NCI-H524 (cell line): ENCODE results near the gene NAT10.

ENCODE experiments used
- DNase-seq, 2 experiments: peaks; one replicate each; lab custom pipeline; 2025; lab: John Stamatoyannopoulos, UW

Gene NAT10

DNA sequence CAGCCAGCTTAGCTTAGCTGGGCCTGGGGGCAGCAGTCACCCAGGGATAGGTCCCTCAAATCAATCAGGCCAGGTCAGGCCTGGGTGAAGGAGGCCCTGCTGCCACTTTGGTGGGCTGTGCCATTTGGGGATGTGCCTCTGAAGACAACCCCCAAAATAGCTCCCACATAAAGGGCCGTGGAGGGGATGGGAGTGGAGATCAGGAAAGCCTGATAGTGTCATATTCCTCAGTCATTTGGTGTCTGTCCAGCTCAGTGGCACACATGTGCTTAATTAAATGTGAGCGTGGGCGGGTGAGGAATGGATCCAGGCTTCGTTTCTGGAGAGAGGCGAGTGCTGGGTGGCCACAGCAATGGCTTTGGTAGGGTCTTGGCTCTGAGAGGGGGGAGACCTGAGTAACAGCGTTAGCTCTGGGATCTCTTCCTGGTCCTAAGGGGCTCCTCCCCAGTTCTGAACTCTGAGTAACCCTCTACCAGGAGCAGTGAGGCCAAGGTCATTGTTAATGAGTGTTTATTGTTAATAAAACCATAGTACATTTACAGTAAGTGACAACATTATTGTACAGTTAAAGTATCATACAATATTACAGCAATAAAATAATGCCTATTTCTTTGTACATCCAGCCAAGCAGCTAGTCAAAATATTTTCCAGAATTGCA, 45.2 kb downstream of the NAT10 start:
- DNase-seq = no peak

DNA sequence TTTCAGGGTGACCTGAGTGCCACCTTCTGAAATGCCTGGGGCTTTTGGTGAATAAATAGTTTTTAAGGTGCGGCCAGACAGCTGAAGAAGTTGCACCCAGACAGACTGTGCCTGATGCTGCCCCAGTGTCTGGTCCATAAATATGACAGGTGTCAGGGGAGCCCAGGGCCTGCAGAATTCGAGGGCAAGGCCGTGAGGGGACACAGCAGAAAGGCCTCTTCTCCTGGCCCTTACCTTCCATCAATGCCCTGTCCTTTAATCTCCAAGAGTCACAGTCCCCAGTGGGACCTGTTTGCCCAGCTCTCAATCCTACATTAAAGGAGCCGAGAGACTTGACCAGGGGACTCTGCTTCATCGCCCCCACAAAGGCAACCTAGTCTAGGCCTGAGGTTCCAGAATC, 45.7 kb downstream of the NAT10 start:
- no peak for DNase-seq

DNA sequence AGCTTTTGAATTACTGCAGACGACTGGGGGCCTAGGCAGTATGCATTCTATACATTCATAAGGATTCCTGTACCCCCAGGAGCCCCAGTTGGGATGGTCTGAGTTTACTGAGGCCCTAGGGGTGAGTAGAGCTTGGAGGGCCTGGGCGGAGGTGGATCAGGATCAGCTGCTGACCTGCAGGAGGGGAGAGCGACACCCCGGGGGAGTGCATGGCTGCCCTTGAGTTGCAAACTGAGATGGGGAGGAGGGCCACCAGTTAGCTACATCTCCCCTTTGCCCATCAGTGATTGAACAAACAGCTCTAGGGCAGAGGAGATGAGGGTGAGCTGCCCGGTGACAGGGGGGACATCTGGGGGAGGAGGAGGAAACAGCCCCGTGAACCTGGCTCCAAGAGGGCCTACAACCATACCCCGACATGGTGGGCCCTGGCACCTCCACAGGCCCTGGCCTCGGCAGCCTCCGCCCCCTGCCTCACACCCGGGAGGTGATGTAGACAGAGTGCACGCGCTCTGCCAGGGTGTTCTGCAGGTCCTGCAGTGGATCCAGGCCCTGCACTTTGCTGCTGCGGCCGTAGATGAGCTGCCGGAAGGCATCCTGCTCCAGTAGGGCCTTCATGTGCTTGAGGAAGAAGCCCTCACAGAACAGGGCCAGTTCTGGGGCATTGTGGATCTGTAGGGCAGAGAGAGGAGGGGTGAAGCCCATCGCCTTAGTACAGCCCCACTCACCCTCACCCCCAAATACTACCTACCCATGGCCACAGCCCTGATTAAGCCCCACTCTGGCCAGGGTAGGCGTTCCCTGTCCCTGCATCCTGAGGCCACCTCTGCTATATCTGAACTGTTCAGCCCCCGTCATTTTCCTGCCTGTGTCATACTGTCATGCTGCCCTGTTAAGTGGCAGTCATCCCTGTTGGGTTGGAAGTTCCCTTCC, 46.8 kb downstream of the NAT10 start:
- no peak for DNase-seq

DNA sequence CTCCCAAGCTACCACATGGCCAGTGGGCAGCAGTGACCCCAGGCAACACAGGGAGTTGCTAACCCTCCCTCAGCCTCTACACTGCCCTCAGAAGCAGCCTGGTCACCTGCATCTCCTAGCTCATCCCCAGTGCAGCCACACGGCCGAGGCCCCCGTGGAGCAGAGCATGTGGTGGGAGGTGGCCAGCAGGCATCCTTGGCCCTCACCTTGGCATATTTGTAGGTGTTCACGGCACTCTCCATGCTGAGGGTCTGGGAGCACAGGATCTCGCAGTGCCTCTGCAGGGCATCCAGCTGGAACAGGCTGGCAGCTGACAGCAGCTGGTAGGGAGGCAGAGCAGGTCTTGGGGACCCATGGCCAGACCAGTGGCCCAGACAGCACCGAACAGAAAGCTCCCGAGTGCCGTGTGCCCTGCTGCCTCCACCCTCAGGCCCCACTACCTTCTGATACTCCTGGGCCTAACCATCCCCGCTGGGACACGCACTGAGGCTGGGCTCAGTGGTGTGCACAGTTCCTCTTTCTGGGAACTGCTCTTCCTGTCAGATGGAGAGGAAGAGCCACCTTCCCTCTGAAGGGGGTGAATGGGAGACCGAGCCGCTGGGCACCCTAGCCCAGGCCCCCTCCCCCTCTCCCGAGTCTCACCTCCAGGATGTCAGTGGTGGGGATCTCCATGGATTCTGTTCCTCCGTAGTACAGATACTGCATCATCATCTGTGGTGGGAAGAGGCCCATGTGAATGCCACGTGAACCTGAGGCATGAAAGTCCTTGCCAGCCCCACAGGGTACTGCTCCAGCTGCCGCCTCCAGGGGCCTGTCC, 48.8 kb downstream of the NAT10 start:
- DNase-seq = no peak

DNA sequence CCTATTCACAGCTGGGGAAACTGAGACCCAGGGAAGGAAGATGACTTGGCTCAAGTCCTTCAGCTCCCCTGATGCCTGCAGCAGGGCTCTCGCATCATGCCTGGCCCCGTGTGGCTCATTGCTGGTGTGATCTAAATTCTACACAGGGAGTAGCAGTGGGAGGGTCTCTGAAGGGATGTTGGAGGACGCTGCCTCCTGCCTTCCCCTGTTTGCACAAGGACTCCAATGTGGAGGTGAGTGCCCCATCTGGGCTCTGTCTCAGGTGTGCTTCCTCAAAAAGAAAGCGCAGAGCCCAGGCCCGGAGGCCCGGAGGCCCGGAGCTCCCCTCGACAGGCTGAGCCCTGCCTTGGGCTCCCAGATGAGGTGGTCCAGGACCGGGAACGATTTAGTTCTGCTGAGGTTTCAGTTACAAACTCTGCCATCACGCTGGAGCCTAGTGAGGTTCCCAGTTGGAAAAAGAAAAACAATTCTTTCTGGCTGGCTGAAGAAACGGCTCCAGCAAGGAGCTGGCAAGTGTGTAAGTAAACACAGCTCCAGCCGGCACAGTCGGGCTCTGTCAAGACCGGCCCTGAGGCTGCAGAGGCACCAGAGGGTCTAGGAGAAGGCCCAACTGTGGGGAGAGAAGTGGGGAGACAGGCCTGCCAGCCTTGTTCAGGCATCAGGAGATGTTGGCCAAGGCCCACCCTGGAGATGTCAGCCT, 49.8 kb downstream of the NAT10 start:
- DNase-seq = no peak

DNA sequence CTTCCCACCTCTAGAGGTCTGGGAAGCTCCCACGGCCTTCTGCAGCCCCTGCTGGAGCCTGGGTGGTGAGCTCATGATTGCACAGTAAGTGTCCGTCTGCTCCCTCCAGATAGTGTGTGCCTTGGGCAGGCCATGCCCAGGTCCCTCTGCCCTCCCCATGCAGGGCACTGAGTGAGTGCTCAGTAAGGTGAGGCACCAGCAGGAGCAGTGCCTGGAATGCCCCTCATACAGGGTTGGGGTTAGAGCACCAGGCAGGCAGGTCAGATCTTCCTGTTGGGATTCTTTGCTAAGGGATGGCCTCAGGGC, 50.3 kb downstream of the NAT10 start:
- DNase-seq = no peak

DNA sequence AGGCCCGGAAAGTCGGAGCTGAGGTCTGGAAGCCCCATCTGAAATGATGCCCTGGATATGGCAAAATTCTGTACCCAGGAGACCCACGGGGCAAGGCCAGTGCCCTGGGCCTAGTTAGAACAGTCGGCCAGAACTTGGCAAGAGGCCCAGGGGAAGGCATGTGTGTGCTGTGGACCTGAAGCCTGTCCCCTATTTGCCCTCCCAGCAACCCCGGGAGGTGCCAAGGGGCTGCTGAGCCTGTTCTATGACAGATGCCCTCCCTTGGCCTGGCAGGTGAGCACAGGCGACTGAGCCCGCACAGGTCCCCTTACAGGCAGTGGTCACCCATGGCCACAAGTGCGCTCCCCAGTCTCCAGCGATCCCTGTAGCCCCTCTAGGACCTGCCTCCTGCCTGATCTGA, 51.7 kb downstream of the NAT10 start:
- no peak for DNase-seq

DNA sequence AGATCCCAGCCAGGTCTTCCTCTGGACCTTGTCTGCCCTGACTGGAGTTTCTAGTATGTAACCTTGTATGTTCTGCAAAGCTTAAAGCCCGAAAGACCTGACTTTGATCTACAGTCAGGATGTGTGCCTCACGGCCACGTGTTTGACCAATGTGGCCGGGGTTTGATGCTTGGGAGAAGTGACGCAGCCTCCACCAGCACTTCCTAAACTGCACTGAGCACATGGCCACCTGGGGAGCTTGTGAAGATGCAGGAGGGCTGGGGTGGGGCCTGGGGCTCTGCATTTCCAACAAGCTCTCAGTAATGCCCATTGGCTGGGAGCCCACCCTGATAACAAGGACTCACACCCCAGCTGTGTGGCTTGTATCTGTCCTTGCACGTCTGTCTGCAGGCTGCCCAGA, 53.2 kb downstream of the NAT10 start:
- DNase-seq = no peak

DNA sequence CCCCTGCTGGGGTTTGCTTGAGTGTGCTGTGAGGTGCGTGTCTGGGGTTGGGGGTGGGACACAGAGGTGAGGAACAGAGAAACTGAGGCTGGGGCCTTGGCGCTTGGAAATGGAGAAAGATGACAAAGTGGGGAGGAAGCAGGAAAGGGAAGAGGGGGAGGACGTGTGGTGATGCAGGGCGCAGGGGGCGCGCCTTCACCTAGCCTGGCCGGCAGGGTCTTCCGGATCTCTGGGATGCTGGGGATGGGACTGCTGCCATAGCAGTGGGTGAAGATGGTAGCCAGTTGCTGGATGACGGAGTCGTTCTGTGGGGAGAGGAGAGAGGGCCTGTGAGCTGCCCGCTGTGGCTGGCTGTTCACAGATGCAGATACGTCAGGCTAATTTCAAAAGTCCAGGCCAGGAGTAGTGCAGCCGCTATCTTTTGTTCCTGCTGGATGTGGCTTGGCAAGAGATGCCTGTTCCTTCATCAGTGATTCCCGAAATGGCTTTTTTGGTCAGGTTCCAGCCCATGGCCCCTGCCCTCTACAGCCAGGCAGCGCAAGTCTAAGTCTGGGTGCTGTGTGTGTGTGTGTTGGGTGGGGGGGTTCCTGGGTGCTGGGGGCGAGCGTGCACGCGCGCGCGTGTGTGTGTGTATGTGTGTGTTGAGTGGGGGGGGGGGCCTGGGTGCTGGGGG, 54.8 kb downstream of the NAT10 start:
- DNase-seq = no peak

DNA sequence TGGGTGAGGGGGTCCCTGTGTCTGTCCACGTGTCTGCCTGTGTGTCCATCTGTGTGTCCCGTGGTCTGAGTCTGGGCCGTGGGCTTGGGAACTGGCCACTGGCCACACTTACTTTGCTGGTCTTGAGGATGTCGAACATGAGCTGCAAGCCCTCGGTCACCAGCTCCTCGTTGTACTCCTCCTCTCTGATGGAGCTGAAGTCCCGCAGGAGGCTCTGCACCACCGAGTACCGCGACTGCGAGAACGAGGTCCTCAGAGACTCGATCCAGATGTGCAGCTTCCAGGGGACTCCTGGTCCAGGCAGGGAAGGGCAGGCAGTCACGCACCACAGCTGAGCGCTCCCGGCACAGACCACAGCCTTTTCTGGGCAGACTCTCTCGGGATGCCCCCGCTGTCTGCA, 55.4 kb downstream of the NAT10 start:
- DNase-seq = no peak

DNA sequence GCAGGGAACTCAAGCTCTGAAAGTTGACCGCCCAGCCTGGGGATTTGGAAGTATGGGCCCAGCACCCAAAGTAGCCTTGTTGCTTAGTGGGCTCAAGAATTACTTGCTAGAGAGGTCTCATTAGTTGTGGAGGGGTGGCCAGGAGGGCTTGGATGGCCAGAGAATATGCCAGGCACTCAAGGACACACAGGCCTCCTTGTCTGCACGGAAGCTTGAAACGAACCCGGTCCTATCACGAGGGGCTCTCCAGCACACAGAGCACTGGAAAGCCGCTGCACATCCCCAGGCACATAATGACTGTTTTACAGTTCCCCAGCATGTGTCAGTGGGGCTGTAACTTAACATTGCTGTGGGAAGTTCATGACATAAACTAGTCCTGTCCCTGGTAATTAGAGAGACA, 55.9 kb downstream of the NAT10 start:
- no peak for DNase-seq

DNA sequence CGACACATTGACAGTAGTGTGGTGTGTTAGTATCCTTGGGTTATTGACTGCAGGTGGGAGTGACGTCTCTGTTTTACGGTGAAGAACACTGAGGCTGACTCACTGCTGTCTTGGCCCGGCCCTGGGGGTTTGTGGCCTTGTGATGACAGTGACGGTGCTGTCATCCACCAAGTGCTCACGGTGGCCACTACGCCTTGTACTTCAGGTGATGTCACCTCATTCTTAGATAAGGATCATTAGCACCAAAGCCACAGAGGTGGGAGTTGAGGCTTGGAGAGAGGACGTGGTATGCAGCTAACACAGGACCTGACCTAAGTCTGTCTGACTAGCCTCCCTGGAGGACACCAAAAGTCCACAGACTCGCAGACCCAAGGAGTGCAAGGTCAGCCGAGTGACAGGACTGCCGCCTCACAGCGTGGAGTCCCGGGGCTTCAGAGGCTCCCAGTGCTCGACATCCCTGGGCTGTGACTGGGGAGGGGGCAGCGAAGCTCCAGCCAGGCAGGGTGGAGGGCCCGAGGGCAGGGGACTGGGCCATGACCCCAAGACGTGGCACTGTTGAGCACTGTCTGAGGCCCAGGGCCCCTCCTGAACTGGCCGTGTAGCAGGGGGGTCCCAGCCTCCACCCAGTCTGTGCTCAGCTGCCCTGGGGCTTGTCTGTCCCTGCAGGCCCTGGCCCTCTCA, 56.5 kb downstream of the NAT10 start:
- no peak for DNase-seq

DNA sequence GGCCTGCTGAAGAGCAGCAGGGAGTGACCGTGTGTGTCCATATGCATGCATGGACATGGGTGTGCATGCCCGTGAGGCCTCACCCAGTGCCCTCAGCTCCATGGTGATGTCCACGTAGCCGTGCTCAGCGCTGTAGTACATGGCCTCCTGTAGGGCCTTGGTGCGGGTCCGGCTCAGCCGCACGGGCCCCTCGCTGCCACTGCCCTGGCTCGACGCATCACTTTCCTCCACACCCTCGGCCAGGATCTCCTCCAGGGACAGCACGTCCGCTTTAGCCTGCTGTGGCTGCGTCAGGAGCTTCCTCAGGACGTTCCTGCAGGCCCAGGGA, 57.0 kb downstream of the NAT10 start:
- no peak for DNase-seq

DNA sequence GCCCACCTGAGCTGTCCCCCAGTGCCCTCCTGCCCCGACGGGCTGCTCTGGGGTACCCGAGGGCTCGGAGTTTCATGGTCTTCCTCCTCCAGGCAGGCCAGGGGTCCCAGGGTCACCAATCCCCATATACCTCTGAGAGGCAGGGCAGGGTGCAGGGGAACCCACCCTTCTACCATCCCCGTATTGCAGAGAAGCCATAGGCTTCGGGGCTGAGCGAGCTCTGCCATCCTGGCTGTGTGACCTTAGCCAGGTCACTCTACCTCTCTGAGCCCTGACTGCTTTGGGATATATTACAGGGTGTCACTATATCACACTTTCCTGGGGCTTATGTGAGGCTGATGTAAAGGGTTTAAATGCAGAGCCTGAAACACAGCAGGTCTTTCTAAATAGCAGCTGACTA, 57.4 kb downstream of the NAT10 start:
- no peak for DNase-seq

DNA sequence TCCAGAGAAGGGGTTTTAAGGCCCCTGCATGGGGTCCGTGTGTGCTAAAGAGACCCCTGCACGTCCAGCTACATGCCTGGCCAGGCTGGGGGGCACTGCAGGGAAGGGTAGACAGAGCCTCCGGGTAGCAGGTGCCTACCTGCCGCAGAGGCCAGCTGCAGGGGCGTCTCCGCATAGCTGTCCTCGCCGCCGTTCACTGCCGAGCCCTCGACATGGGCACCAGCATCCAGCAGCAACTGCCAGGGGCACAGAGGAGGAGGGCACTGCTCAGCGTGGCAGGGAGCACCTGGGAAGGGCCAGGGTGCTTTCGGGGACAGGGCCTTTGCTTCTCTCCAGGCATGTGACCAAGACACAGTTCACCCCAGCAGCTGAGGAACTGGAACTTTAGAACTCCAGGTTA, 59.7 kb downstream of the NAT10 start:
- no peak for DNase-seq

DNA sequence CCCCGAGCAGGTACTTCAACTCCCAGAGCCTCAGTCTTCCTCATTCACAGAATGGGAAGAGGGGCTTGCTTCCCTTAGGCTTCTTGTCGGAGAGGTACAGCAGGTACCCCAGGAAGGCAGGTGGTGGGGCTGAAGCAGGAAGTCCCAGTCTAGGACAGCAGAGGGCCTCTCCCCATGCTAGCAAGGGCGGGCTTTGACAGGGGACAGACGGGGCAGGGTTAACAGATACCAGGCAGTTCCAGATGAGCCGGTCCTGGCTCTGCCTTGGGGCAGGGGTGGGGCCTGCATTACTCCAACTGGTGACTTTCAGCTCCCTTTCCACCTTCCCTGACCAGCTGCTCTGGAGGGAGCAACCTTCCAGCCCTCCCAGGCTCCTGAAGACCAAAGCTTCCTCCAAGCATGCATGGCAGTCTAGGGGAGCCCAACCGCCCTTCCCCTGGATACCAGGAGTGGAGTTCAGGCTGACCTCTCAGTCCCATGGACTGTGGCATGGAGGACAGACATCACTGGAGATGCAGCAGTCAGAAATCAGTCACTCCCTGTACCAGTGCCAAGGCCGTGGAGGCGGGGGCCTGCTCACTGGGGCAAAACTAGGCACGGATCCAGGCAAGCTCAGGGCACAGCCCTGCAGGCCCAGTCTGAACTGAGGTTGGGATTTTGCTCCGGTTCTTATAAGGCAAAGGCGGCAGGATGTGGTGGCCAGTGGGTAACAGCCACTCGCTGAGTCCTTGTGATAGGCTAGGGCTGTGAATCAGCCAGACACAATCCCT, 60.5 kb downstream of the NAT10 start:
- no peak for DNase-seq

DNA sequence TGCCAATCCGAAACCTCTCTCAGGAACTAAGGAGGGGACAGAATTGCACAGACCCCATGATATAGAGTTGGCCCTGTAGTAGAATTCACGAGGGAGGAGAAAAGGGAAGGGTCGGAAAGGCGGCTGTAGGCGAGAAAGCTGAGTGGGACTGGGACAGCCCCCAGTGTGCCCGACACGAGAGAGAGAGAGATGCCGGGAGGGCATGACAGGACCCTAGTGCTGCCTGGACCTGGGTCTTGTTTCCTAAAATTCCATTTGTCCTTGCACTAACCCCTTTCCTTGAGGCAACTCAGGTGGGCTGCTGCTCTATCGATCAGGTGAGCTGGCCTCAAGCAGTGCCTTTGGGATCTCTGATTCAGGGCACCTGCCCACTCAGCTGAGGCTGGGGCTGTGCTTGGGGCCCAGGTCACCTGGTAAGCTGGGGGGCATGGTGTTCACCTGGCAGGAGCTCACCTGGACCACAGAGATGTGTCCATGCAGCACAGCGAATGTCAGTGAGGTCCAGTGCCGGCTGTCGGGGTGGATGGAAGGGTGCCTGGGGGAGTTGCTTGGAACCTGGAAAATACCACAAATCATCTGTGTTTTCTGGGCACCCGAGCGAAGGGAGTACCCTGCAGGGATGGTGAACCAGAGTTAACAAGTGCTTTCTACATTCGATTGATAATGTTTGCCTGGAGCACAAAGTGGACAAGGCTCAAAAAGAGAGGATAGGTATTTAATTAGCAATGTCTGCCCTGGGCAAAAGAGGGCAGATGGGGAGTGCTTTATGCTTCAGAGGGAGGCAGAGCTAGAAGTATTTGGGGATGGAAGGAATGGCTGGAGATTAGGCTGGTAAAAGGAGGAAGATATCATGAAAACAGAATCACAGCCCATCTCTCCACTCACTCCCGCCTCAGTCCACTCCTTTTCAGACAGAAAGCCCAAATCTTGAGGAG, 61.6 kb downstream of the NAT10 start:
- no peak for DNase-seq

DNA sequence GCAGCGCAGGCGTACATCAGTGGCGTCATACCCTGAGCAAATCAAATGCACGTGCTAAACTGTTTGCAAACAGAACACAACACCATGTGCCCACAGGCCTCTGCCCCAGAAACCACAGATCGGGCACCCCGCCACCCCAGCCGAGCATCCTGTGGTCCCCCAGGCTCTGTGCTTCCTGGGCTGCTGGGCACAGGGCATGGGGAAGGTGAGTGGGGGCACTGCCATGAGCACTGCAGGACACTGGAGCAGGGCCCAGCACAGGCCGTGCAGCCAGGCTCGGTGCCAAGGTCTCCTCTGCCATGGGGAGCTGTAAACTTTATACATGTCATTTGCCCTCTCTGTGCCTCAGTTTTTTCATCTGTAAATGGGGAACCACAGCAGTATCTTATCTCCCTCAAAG, 62.5 kb downstream of the NAT10 start:
- DNase-seq = no peak

DNA sequence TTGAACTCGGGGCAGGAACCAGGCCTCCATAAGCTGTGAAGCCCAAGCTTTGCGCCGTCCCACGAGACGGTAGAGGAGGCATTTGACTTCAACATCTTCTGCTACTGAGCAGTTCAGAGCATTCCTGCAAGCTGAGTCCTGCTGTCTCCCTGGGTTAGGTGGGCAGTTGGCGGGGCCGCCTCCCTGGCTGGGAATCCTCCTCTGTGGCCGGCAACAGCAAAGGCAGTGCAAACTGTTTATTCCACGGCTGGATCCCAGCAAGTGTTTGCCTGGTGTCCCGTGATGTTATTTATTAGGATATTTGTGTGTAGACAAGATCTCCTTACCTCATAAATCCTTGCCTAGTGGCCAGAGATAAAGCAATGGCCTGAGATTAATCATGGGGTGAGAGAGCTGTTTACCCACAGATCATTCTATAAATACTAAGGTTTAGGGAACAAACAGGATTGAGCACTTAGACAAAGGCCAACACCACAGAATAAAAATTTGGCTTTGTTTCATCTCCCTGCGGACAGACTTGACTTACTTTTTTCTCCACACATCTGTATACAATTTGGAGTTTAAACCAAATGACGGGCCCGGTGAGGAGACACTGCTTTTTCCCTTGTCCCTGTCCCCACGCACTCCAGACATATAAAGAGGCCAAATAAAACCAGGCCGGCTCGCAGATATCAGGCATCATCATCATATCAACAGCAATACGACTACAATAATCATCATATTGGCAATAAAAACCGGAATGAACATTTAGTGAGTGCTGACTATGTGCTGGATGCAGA, 63.4 kb downstream of the NAT10 start:
- no peak for DNase-seq
